Superior temporal gyrus (tissue), 1 donor: ENCODE results near the gene PLEKHA3.
A peak's percentile ranks its signal among the peaks of the same experiment; 100 is the strongest.
"Not testable (repeated sequence)": the region's sequence is repeated elsewhere in the genome, so short reads cannot be mapped to it uniquely, and the experiment has no call there.

Experiments used
- DNase-seq: peaks from one replicate; pipeline ENCODE4 v3.0.0-alpha.2; 2016; ENCODE audit errors: extremely low spot score

PLEKHA3 gene

DNA sequence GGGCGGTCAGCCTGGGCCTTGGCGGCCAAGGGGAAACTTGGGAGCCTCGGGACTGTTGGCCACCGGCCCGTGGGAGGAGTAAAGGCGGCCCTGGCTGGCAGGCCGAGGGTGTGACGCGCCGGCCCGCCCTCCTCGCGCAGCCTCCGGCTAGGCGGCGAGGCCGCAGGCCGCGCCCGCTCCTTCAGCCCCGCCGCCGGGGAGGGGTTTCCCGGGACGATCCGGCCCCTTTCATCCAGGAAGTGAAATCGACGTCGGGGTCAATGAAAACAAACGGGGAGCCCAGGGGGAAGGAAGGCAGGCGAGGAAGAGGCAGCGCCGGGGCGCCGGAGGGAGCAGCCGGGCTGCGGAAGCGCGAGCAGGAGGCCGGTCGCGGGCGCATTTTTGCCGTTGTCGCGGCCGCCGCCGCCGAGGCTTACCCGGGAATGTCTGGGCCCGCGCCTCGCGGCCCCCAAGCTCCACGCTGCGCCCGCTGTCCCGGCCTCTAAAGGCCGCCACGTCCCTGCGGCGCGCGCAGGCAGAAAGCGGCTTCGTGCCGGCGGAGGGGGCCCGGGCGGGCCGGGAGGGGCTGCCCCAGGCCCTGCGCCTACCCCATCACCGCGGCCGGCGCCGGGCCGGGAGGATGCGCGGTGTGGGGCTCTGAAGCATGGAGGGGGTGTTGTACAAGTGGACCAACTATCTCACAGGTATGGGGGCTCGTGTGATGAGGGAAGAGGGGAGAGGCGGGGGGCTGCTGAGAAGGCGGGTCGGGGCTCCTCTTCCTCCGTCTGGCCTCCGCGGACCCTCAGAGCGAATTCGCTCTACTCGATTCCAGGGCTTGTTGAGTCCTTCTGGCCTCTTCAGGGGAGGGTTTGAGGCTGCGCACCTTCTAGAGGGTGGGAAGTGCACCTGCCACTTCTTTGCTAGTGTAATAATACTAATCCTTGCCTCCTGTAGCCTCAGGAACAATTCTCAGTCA lies at the start of gene PLEKHA3:
TSS of gene PLEKHA3 (plus strand) at position 231 of the 955 bp plus-strand sequence. CDS start at position 644, 413 bp downstream.
- DNase-seq = peak; percentile 93

DNA sequence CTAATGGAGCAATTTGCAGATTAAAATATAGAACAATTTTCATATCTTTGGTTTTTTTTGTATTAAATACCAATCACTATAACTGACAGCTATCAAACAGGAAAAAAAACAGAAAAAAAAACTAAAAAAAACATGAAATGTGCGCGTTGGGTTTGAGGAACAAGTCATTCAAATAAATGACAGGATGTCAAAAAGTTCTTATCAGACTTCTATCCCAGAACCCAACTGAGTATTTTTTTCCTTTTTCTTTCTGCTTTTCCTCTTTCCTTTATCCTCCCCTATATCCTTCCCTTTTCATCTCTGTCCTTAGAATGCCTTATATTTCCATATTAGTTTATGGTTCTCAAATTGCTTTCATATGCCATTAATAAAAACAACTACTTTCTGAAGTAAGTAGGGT lies 43.6 kb upstream of the PLEKHA3 start:
- DNase-seq = no peak

DNA sequence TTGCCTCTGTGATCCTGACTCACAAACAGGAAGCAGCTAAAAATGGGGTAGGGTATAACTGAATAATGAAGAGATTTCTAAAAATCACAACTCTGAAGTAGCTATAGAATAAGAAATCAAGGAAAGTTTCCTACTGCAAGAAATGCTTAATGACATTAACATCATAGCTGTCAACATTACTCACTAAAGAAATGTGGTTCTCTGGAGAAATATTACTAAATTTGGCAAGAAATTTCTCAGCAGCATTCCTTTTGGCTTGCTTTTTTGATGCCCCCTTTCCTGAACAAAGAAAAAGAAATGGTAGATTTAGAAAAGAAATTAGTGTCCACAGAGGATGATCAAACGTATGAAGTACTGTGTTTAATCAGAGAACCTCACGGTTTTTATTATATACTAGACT lies 38.8 kb upstream of the PLEKHA3 start:
- DNase-seq = no peak

GRCh38 chr2:178448968-178449661 lies 31.1 kb upstream of the PLEKHA3 start:
- DNase-seq = no peak

- peak; percentile 48 for DNase-seq
Observed at GRCh38 chr2:178449700-178450523, 30.3 kb upstream of the PLEKHA3 start.

- no peak for DNase-seq
Observed at GRCh38 chr2:178450524-178450773, 29.8 kb upstream of the PLEKHA3 start.

- DNase-seq = peak; percentile 96
Observed at GRCh38 chr2:178450774-178451525, 29.3 kb upstream of the PLEKHA3 start, which contains the start of the genes PJVK and PRKRA. Gene PJVK, plus strand, starts transcription at chr2:178451378. Its CDS starts 2,032 bp downstream, at chr2:178453410. Gene PRKRA, minus strand, starts transcription at chr2:178451175. Its CDS starts 145 bp downstream, at chr2:178451030.

GRCh38 chr2:178452334-178452733 lies 27.9 kb upstream of the PLEKHA3 start:
- no peak for DNase-seq

DNA sequence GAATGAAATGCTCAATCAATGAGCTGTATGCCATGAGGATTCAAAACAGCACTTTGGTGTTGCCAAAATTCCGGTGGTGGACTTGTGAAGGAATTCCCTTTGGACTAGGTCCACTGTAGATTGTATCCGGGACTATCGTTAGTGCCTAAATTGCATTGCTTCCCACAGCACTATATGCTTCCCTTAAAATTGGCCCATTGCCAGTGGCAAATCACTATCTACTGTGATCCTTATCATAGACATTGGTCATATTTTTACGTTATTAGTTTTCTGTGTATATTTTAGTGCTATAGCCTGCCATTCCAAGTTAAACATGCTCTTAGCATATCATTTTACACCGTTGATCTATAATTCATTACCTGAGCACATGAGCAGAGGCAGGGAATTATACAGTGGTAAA lies 27.4 kb upstream of the PLEKHA3 start:
- no peak for DNase-seq

- no peak for DNase-seq
Observed at GRCh38 chr2:178455947-178456346, 24.3 kb upstream of the PLEKHA3 start.

DNA sequence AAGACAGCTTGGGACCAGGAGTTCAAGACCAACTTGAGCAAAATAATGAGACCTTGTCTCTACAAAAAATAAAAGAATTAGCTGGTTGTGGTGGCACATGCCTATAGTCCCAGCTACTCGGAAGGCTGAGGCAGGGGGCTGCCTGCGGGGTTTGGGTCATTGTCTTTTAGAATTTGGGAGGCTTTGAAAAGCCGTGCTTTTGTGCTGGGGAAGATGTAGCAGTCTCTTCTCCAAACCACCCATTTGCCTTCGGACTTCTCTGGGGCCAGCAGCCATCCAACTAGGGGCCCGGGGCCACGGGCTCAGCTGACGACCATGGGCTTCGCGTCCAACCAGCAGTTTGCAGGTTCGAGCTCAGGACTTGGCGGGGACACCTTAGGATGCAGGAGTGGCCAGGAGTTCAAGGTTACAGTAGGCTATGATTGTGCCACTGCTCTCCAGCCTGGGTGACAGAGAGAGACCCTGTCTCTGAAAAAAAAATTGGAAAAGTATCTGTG lies 22.8 kb upstream of the PLEKHA3 start:
- no peak for DNase-seq

GRCh38 chr2:178469219-178469849 lies 10.9 kb upstream of the PLEKHA3 start:
- no peak for DNase-seq

GRCh38 chr2:178471313-178471712 lies 8.9 kb upstream of the PLEKHA3 start:
- not testable (repeated sequence) for DNase-seq

- DNase-seq = no peak
Observed at GRCh38 chr2:178473373-178473772, 6.9 kb upstream of the PLEKHA3 start.

DNA sequence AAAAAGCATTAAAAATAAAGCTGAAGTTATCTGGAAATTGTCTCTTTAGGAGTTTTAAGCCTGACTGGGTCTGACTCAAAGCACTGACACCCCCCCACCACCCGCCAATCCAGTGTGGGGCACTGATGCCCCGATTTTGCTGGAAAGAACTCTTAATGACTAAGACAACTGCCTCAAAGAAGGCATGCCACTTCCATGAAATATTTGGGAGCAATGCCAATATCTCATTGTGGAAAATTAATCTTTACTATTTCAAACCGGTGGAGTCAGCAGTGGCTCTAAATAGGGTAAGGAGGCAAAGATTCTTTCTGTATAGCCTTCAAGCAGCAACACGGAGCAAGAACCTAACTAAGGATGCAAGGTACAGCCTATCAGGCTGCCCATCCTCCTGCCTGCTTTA lies 6.3 kb upstream of the PLEKHA3 start:
- DNase-seq = no peak

GRCh38 chr2:178474560-178474959 lies 5.7 kb upstream of the PLEKHA3 start:
- no peak for DNase-seq

DNA sequence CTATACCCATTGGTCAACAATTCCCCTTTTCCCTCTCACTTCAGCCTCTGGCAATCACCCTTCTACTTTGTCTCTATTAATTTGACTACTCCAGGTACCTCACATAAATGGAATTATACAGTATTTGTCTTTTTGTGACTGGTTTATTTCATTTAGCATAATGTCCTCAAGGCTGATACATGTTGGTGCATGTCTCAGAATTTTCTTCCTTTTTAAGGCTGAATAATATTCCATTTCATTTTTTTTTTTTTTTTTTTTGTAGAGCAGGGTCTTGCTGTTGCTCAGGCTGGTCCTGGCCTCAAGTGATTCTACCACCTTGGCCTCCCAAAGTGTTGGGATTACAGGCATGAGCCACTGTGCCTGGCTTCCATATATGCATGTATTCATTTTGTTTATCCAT lies 3.8 kb upstream of the PLEKHA3 start:
- DNase-seq = no peak

DNA sequence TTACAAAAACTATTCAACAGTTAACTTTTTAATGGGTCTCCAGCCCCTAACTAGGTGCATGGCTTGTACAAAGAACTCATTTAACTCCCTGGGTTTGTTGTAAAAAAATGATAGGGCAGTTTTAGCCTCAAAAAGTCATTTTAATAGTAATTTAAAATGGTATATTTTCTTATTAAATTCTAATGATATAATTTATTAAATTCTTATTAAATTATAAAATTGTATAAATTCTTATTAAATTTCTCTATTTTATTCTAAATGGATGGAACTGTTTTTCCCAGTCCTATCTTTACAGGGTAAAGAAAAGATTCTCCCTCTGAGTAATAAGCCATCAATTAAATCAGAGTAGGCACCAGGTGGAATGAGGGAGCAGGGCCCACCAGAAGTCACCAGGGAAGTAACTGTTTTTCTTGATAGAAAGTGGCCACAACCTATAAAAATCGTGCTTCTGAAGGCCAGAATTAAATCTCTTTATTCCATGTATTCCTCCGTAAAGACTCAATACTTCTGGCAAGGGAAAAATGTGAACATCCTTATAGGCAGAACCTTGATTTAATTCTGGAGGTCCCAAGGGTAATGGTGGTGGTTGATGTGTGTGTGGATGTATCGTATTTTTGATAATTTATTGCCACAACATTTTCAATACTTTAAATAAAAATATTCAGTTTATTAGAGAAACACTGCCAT lies 2.7 kb upstream of the PLEKHA3 start:
- DNase-seq = peak; percentile 28

DNA sequence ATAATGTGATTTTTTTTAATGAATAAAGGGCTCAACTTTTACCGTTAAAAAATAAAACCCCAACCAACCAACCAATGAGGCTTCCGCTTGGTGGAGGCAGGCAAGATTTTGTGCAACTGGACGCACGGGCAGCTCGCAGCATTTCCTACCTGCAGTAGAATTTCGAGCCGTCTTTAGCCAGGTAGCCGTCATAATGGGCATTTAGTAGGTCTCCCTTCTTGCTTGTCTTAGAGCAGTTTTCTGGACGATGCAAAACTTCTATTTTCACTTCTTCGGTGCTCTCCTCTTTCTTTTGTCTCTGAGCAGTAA lies 2.2 kb upstream of the PLEKHA3 start:
- no peak for DNase-seq
